NCI-H1092 (cell line): Measurements from ENCODE around the gene CDC42EP3.

Experiments used
- DNase-seq: peaks from one replicate; lab custom pipeline; 2025; lab: John Stamatoyannopoulos, UW

Gene CDC42EP3

DNA sequence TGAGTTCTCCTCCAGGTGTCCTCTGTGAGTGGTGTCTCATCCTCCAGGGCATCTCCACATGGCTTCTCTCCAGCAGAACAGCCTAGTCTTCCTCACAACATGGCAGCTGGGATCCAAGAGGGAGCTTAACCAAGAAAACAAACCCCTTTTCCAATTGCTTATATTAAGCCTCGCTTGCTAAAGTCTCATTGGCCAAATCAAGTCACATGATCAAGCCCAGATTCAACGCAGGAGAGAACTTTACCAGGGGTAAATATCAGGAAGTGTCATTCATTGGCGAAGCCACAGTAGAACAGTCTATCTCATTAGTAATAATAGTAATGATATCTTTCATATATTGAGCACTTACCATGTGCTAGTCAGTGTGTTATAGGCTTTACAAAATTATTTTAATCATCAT lies 53.1 kb downstream of the CDC42EP3 start:
- no peak for DNase-seq

DNA sequence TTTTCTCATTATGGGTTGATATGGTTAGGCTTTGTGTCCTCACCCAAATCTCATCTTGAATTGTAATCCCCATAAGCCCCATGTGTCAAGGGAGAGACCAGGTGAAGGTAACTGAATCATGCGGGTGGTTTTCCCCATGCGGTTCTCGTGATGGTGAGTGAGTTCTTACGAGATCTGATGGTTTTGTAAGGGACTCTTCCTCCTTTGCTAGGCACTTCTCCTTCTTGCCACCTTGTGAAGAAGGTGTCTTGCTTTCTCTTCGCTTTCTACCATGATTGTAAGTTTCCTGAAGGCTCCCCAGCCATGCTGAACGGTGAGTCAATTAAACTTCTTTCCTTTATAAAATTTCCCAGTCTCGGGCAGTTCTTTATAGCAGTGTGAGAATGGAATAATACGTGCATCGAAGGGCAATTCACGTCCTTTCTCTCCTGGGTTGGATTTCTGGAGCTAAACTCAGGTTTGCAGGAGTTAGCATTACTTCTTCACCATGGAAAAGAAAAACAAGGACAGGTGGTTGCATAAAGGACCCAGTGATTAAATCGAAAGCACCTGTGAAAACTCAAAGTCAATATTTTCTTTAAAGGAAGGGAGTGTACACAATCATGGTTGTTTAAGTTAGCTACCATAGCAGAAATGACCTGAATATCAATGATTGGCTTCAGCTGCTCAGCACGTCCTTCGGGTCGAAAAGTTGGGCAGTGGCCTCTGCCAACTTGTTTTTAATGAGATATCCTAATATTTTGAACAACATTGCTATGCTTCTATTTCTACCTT lies 54.1 kb downstream of the CDC42EP3 start:
- DNase-seq: no peak

DNA sequence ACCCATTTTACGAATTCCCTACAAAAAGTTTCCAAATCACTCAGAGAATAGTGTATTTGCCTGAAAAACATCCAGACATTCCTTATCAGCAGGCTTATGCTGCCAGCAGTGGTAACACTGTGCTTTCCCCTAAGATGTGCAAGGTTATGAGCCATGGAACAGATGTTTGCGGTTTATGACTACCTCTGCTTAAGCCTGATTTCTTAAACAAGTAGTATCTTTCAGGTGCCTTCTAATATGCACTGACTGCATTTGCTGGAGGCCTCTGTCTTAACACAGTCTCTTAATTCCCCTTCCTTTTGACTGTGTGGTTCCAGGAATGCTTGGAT lies 54.8 kb downstream of the CDC42EP3 start:
- DNase-seq: no peak

DNA sequence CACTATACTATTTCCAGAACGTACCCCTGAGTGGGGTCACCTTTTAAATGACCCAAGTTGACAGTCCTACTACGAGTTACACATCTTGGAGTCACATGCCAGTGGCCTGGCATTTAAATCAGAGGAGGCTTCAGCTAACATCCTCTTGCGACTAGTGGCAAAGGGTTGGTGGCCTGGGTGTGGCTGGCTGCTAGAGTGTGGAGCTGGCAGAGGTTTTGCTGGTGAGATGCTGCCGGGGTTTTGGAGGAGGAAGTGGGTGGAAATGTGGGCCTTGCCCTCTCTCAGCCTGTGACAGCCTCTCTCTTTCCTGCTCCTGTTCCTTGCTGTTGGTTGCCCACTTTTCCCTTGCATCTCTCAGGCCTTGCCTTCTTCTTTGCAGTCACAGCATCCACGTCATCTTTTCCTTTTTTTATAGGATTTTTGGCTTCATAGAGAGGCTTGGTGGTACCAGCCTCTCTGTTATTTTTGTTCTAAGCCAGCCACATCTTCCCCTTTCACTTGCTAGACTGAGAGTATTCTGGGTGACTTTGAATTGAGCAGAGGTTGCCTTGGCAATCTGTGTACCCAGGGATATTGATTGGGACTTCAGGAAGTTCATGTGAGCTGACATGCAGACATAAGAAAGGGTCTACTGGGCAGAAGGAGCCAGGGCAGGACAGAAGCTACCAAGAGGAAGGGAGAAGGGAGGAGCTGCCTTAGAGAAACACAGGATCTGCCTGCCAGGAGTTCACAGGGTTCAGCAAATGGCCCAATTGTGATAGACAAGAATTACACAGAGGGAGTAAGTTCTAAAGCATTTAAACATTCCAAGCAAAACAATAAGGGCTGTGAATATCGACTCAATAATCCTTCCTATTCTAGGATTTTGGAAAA lies 55.4 kb downstream of the CDC42EP3 start:
- DNase-seq: no peak

DNA sequence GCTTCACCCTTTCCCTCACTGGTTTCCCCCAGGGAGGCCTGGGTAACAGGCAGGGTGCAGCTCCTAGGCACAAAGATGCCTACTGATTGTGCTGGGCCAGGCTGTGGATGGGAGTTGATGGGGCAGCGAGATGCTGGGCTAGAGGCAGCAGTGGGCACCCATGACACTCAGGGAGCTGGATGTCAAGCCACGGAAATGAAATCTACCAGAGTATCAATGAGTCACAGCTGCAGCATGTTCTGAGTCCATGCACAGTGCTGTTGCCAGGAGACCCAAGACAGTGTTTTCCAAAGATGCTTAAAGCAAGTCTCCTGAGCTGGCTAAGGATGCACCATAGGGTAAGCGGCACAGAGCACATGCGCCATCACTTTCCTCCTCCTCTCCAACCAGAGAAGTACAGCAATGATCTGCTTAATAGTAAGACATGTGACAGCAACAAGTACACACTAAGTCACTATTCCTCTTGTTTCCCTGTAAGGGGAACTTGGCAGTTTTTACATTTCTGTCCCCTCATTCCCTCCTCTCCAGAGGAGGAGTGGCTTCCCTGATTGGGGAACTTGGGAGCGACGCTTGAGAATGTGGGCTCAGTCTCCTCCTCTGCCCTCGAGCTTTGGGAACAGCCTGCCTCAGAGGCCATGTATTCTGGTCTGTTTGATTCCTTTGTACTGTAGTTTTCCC lies 57.2 kb downstream of the CDC42EP3 start:
- DNase-seq: no peak

DNA sequence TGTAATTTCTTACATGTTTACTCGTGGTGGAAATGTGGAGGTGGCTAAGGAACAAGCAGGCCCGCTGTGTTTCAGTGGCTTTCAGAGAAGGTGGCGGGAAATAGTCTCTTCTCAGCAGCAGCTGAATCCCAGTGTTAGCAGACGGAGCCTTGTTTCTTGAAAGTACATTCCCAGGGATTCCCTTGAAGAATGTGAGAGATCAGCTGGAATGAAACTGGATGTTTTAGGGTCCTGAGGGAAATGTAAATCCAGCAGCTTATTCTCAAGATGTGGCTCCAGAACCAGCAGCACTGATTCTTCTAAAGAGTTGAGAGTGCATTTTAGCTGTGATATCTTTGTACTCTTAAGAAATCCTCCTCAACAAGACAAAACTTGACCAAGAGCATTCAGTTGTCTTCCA lies 59.1 kb downstream of the CDC42EP3 start:
- DNase-seq: no peak

DNA sequence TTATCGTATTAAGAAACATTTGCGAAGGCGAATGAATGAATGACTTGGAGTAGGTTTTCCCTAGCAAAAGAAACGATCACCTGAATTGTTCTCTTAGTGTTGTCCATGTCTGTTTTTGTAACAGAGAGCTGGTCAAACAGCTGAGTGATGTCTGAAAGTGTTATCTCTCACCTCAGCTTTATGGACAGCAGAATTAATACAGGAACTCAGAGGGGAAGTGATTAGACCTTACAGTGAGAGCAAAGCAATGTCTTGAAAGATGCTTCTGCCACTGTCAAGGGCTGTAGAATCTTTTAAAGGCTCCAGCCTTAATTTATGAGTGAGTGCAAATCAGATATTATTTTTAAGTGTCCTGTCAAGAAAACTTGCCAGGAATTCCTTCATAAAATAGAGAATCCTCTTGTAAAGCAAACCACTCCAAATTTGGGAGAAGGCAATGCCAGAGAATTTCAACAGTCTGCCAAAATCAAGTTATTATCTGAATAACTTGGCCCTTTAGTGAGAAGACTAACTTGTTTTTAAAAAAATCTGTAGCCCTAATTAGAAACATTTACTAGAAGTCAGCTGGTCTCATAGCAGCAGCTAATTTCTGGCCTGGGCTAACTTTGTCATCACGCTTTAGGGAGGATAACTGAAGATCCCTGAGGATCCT lies 60.7 kb downstream of the CDC42EP3 start:
- no peak for DNase-seq

DNA sequence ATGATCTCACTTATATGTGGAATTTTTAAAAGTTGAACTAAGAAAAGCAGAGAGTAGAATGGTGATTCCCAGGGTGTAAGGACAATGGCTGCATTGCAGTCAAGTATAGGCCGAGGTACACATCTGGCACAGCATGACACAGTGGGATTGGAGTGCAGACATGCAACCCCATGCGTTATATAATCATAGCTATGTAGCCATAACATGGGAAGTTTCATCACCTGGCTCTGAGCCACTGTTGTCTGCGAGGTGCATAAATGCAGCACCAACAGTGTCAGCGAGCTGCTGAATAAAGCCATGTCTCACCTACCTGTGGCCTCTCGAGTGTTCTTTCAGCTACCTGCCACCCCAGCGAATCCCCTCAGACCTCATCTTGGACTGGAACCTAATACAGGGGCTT lies 61.7 kb downstream of the CDC42EP3 start:
- DNase-seq: no peak

DNA sequence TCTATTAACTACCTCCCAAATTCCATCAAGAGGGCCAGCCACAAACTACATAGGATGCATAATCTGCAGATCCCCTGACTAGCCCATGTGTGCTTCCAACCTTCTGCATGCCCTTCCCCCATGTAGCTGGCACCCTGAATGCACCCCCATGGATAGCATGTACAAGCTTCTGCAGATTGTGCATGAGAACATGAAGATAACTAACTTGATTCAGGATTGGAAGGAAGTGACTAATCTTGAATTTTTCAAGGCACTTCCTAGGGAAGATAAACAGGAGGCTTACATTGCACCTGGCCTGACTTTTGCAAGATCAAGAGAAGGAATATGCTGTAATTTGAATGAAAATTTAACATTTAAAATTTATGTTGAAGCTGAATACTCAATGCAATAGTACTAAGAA lies 66.7 kb downstream of the CDC42EP3 start:
- no peak for DNase-seq

DNA sequence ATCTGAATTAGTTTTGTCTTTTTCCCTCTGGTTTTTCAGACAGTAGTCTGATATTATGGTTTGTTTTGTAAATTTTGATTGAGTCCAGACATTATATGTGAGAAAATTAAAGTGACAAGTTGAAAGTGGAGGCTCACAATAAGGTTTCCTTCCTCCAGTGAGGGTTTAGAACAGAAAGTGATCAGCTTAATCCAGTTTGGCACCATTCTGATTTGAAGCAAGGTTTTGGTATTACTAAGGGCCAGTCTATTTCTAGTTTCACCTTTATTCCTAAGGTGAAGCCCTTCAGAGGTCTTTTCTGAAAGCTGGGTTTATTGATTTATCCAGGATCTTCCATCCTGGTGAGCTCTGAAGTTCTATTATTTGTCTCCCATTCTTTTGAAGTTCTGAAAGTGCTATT lies 68.7 kb downstream of the CDC42EP3 start:
- DNase-seq: no peak

DNA sequence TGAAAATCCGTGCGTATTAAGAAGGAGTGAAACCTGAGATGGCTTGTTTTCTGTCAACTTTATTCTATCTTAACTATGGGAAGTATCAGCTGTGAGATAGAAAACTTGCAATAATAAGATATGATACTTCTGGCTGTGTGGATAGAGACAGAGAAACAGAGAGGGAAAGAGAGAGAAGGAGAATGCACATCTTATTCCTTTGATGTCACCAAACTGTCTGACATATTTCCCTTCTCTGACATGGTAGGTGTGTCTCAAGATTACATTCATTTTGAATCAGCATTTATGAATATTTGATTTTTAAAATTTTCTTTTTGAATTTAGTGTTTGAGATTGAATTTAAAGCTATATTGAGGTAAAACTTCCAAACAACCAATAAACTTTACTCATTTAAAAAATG lies 69.4 kb downstream of the CDC42EP3 start:
- DNase-seq: no peak

DNA sequence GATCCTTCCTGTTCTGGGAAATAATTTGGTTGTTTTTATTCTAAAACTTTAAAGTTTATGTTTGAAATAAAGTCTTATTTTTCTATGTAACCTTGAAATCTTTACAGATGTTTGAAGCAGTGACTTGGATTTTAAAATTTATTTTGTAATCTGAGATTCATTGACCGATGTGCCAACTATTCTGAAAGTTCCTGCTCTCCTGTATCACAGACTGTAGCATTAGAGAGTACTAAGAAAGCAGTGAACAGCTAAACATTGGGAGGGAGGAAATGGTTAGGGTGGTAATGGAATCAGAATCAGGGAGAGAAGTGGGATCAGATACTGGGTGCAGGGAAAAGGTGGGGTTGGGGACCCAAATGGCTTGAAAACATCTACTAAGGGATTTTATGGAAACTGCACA lies 69.9 kb downstream of the CDC42EP3 start:
- DNase-seq: no peak

DNA sequence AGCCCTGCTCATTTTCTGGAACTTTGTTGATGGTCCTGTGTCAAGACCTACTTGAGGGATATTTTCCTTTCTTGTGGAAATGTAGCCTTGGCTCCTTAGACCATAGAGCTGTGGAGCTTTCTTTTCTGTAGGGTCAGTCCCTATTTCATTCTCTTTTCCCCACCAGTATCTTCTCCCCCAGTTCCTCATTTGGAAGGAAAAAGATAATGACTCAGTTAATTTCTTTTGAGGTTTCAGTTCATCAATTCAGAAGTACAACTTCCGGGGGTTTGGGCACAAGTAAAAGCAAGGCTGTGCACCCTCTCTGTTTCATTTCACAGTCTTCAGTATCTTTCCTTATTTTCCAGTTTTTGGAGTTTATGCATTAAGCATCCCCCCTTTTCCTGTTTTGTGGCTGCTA lies 70.7 kb downstream of the CDC42EP3 start:
- no peak for DNase-seq

DNA sequence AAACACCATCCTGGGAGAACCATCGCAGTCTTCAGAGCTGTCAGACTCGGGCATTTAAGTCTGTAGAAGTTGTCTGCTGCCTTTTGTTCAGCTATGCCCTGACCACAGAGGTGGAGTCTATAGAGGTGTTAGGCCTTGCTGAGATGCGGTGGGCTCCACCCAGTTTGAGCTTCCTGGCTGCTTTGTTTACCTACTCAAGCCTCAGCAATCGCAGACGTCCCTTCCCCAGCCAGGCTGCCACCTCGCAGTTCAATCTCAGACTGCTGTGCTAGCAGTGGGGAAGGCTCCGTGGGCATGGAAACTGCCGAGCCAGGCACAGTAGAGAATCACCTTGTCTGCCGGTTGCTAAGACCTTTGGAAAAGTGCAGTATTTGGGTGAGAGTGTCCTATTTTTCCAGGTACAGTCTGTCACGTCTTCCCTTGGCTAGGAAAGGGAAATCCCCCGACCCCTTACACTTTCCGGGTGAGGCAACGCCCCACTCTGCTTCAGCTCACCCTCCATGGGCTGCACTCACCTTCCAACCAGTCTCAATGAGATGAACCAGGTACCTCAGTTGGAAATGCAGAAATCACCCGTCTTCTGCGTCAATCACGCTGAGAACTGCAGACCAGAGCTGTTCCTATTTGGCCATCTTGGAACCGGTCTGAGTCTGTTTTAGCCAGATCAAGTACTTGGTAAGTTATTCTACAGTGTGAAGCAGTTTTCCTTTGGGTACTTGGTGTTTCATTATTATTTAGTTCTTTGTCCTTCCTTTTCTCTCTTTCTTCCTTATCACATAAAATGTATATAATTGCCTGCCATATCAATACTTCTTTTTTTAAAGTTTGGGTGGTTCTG lies 71.5 kb downstream of the CDC42EP3 start:
- DNase-seq: no peak

DNA sequence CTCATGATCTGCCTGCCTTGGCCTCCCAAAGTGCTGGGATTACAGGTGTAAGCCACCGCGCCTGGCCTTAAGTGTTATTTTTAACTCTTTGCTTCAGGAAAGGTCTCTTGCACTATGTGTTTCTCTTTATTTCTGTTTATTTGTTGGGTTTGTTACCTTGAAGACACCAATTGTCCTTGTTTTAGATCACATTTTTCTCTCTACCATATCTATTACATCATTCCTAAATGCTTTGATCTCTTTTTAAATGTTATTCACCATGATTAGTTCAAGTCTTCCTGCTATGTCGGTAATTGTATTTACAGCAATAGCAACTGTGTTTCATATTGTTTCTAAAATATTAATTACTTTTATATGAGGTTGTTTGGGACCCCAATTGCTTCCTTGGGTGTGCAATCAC lies 77.7 kb downstream of the CDC42EP3 start:
- no peak for DNase-seq

DNA sequence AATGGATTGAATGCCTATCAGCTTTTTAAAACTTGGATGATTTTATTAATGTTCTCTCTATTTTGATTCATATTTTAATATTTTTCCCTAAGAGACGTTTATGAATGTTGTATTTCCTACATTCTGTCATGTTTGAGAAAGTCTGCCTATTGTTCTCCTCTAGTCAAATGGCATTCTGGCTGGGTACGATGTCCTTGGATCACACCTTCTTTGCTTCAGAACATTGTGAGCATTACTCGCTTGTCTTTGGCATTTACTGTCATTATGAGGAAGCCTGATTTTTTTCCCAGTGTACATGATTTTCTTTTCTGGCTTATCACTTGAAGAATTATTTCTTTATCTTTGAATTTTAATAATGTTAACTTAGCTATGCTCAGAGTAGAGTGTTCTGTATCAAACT lies 78.4 kb downstream of the CDC42EP3 start:
- DNase-seq: no peak
